GM12872 (cell line): ENCODE results near the gene TGM6.

Experiments
- CTCF ChIP-seq: IDR thresholded peaks from 3 replicates; pipeline ENCODE4 v1.5.1; 2011; ENCODE audit warnings: low read depth, mild to moderate bottlenecking, low read length, moderate library complexity; ENCODE audit not compliant: insufficient read depth

Gene TGM6

GRCh38 chr20:2337142-2337541, 43.6 kb upstream of the TGM6 start:
- TF ChIP-seq CTCF, result no peak

- TF ChIP-seq CTCF, result no peak
These were observed 42.2 kb upstream of the TGM6 start for GRCh38 chr20:2338411-2339066.

GRCh38 chr20:2340136-2340535, 40.6 kb upstream of the TGM6 start:
- no peak for TF ChIP-seq CTCF

GRCh38 chr20:2340823-2341222, 39.9 kb upstream of the TGM6 start:
- no peak for TF ChIP-seq CTCF

- TF ChIP-seq CTCF, result no peak
These were observed 39.4 kb upstream of the TGM6 start for GRCh38 chr20:2341336-2341735.

GRCh38 chr20:2342243-2342642, 38.5 kb upstream of the TGM6 start:
- TF ChIP-seq CTCF, result no peak

GRCh38 chr20:2346188-2346587, 34.5 kb upstream of the TGM6 start:
- no peak for TF ChIP-seq CTCF

- no peak for TF ChIP-seq CTCF
These were observed 32.4 kb upstream of the TGM6 start for GRCh38 chr20:2348336-2348735.
